ENCODE data around the gene NUDT15.

- TF ChIP-seq, protein P1, sequence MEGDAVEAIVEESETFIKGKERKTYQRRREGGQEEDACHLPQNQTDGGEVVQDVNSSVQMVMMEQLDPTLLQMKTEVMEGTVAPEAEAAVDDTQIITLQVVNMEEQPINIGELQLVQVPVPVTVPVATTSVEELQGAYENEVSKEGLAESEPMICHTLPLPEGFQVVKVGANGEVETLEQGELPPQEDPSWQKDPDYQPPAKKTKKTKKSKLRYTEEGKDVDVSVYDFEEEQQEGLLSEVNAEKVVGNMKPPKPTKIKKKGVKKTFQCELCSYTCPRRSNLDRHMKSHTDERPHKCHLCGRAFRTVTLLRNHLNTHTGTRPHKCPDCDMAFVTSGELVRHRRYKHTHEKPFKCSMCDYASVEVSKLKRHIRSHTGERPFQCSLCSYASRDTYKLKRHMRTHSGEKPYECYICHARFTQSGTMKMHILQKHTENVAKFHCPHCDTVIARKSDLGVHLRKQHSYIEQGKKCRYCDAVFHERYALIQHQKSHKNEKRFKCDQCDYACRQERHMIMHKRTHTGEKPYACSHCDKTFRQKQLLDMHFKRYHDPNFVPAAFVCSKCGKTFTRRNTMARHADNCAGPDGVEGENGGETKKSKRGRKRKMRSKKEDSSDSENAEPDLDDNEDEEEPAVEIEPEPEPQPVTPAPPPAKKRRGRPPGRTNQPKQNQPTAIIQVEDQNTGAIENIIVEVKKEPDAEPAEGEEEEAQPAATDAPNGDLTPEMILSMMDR (IDR thresholded peaks at IDR 0.05) = no peak
- no peak for TF ChIP-seq ZFX (IDR thresholded peaks at IDR 0.05; ENCODE audit: borderline replicate concordance)
Measured at GRCh38 chr13:48001114-48001881, 36.2 kb upstream of the NUDT15 start, which contains the start of gene SUCLA2.
